ENCODE measurements around the gene COL23A1. TPM values are rescaled to one million over a fixed set of nuclear protein-coding genes. Genes with fewer than 3 reads are reported as not detected.

COL23A1 gene
- total RNA-seq, 2 experiments from 2014 or later: 0.11 TPM; not detected in 1

GRCh38 chr5:178555771-178556211, 34.4 kb downstream of the COL23A1 start:
- no peak overlapping the region for H3K4me3 Mint-ChIP-seq
- POLR2A ChIA-PET: no interaction called here
- H3K36me3 Mint-ChIP-seq (ENCODE audit: low read depth): no peaks in the 10 kb centered on the region
- CTCF ChIA-PET: no interaction called here
- DNase-seq (no peak), ATAC-seq (no peak)
- H3K9me3 Mint-ChIP-seq: no peaks in the 10 kb centered on the region
- TF ChIP-seq CTCF (IDR thresholded peaks at IDR 0.05): no peak
- no peak overlapping the region for H3K27ac Mint-ChIP-seq
- peaks cover 6% of the 10 kb centered on the region for H3K27me3 Mint-ChIP-seq
- intact Hi-C loops (cut with micrococcal nuclease): no loop called here
- H3K4me1 Mint-ChIP-seq (ENCODE audit: low read depth): no peaks in the 10 kb centered on the region

DNA sequence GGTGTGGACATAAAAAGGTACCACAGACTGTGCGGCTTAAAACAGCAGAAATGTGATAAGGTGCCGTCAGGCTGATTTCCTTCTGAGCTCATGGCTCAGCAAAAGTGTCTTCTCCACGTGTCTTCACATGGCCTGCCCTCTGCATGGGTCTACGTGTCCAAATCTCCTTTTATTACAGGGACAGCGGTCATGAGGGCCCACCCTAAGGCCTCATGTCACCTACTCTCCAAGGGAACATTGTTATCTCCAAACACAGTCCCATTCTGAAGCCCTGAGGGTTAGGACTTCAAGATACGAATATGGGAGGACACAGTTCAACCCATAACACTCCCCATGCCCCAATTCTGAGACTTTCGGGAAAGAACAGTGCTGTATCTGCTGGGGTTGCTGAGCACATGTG, 35.2 kb downstream of the COL23A1 start:
- Mint-ChIP-seq H3K36me3 (ENCODE audit: low read depth) (no peaks in the 10 kb centered on the region), H3K4me3 (no peak overlapping the region), H3K27me3 (peaks cover 4% of the 10 kb centered on the region), H3K4me1 (ENCODE audit: low read depth) (no peaks in the 10 kb centered on the region), H3K9me3 (no peaks in the 10 kb centered on the region), H3K27ac (no peak overlapping the region)
- TF ChIP-seq CTCF (IDR thresholded peaks at IDR 0.05): no peak
- CTCF ChIA-PET: interaction anchor here (1.0 kb wide), 1 partner anchor 94 kb away, joined by 3 read pairs; no protein-coding TSS in a partner anchor
- intact Hi-C loops (cut with micrococcal nuclease): no loop called here
- DNase-seq (no peak), ATAC-seq (no peak)
- POLR2A ChIA-PET: no interaction called here

DNA sequence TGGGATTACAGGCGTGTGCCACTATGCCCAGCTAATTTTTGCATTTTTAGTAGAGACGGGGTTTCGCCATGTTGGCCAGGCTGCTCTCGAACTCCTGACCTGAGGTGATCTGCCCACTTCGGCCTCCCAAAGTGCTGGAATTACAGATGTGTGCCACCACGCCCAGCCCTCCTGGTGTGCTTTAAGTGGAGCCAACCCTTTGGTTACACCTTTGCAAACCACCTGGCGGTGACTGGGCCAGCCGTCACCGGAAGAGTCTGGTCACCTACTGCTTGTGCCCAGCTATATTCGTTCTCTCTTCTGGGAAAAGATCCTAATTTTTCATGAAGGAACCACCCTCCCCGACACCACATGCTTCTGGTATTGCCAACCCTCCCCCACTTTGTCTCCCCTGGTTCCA, 35.9 kb downstream of the COL23A1 start:
- CTCF ChIA-PET: interaction anchor here (1.0 kb wide), 1 partner anchor 93 kb away, joined by 3 read pairs; no protein-coding TSS in a partner anchor
- H3K27ac Mint-ChIP-seq: no peak overlapping the region
- no peak overlapping the region for H3K4me3 Mint-ChIP-seq
- H3K9me3 Mint-ChIP-seq: no peaks in the 10 kb centered on the region
- H3K36me3 Mint-ChIP-seq (ENCODE audit: low read depth): no peaks in the 10 kb centered on the region
- peaks cover 3% of the 10 kb centered on the region for H3K27me3 Mint-ChIP-seq
- TF ChIP-seq CTCF (IDR thresholded peaks at IDR 0.05): no peak
- no peaks in the 10 kb centered on the region for H3K4me1 Mint-ChIP-seq (ENCODE audit: low read depth)
- DNase-seq: no peak
- intact Hi-C loops (cut with micrococcal nuclease): no loop called here
- POLR2A ChIA-PET: no interaction called here
- ATAC-seq: no peak

DNA sequence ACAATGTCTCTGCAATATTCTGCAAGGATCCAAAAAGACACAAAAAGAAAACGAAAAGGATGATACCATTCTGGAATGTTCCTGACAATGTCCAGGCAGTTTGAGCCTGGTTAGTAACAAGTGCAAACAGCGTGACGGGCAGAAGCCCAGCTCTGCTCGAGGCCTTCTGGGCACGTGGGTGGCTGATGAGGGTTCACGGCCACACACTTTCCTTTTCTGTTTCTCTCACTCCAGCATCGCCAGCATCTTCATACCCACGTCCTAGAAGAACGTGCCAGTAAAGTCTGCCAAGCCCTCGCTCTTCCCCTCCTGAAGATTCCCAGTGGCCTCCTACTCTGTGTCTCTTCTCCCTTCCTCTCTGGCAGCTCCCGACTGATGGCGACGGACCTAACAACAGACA, 36.7 kb downstream of the COL23A1 start:
- POLR2A ChIA-PET: interaction anchor here (0.7 kb wide), 1 partner anchor 58 kb away, joined by 3 read pairs; no protein-coding TSS in a partner anchor

GRCh38 chr5:178551468-178551867, 38.7 kb downstream of the COL23A1 start:
- Mint-ChIP-seq H3K9me3 (no peaks in the 10 kb centered on the region), H3K27ac (no peak overlapping the region), H3K4me3 (no peak overlapping the region), H3K4me1 (ENCODE audit: low read depth) (no peaks in the 10 kb centered on the region), H3K27me3 (no peaks in the 10 kb centered on the region), H3K36me3 (ENCODE audit: low read depth) (no peaks in the 10 kb centered on the region)
- ChIA-PET CTCF (interaction anchor here (1.1 to 2.2 kb wide), 4 partner anchors 9 to 317 kb away, joined by 3 to 12 read pairs (median 5); no protein-coding TSS in a partner anchor), POLR2A (no interaction called here)
- TF ChIP-seq CTCF (IDR thresholded peaks at IDR 0.05): no peak
- intact Hi-C loops (cut with micrococcal nuclease): no loop called here
- DNase-seq: no peak
- no peak for ATAC-seq

More for the DNA sequence above, 36.7 kb downstream of the COL23A1 start:
- CTCF ChIA-PET: no interaction called here
- TF ChIP-seq CTCF (IDR thresholded peaks at IDR 0.05): no peak
- intact Hi-C loops (cut with micrococcal nuclease): no loop called here
- Mint-ChIP-seq H3K36me3 (ENCODE audit: low read depth) (no peaks in the 10 kb centered on the region), H3K4me3 (no peak overlapping the region), H3K9me3 (no peaks in the 10 kb centered on the region), H3K27me3 (no peaks in the 10 kb centered on the region), H3K27ac (no peak overlapping the region), H3K4me1 (ENCODE audit: low read depth) (no peaks in the 10 kb centered on the region)
- DNase-seq (no peak), ATAC-seq (no peak)
